Activated effector memory CD4-positive, alpha-beta T cell treated with Interleukin-2 at 50 U/mL for 16 hours (primary cell): ENCODE results near the gene CRISPLD2.
"Not testable (repeated sequence)": the region's sequence is repeated elsewhere in the genome, so short reads cannot be mapped to it uniquely, and the experiment has no call there.

ENCODE experiments used
- DNase-seq: peaks from one replicate; pipeline ENCODE4 v3.0.0-alpha.2; 2020

CRISPLD2 gene

GRCh38 chr16:84843149-84844048 lies 23.6 kb downstream of the CRISPLD2 start:
- no peak for DNase-seq

- DNase-seq, result no peak
Observed at GRCh38 chr16:84844049-84844350, 24.2 kb downstream of the CRISPLD2 start.

GRCh38 chr16:84844559-84845495 lies 25.0 kb downstream of the CRISPLD2 start:
- no peak for DNase-seq

GRCh38 chr16:84845496-84846002 lies 25.8 kb downstream of the CRISPLD2 start:
- no peak for DNase-seq

- no peak for DNase-seq
Observed at GRCh38 chr16:84847564-84848355, 28.0 kb downstream of the CRISPLD2 start.

- DNase-seq, result no peak
Observed at GRCh38 chr16:84848986-84849634, 29.3 kb downstream of the CRISPLD2 start.

GRCh38 chr16:84849751-84850150 lies 30.0 kb downstream of the CRISPLD2 start:
- no peak for DNase-seq

GRCh38 chr16:84850714-84851113 lies 30.9 kb downstream of the CRISPLD2 start:
- DNase-seq, result no peak

GRCh38 chr16:84851192-84852127 lies 31.7 kb downstream of the CRISPLD2 start:
- DNase-seq, result no peak

- DNase-seq, result no peak
Observed at GRCh38 chr16:84853534-84853933, 33.7 kb downstream of the CRISPLD2 start.

- no peak for DNase-seq
Observed at GRCh38 chr16:84854759-84855158, 35.0 kb downstream of the CRISPLD2 start.

GRCh38 chr16:84855435-84856202 lies 35.8 kb downstream of the CRISPLD2 start:
- not testable (repeated sequence) for DNase-seq

- DNase-seq, result not testable (repeated sequence)
Observed at GRCh38 chr16:84856203-84856581, 36.4 kb downstream of the CRISPLD2 start.

- DNase-seq, result not testable (repeated sequence)
Observed at GRCh38 chr16:84856811-84857210, 37.0 kb downstream of the CRISPLD2 start.

- DNase-seq, result no peak
Observed at GRCh38 chr16:84859681-84860080, 39.9 kb downstream of the CRISPLD2 start.

- DNase-seq, result no peak
Observed at GRCh38 chr16:84860383-84860782, 40.6 kb downstream of the CRISPLD2 start.

- DNase-seq, result no peak
Observed at GRCh38 chr16:84861671-84862070, 41.9 kb downstream of the CRISPLD2 start.

GRCh38 chr16:84862804-84863480 lies 43.2 kb downstream of the CRISPLD2 start:
- no peak for DNase-seq

GRCh38 chr16:84863481-84863814 lies 43.7 kb downstream of the CRISPLD2 start:
- DNase-seq, result no peak
